Stimulated activated naive CD8-positive, alpha-beta T cell treated with anti-CD3 and anti-CD28 coated beads, Interleukin-15, amount 100 ng/mL, for 72 hours (primary cell): ENCODE measurements around the gene SH3PXD2A.
"Not testable (repeated sequence)": the region's sequence is repeated elsewhere in the genome, so short reads cannot be mapped to it uniquely, and the experiment has no call there.

Experiments
- ATAC-seq: fragments of 150-1000 bp; cut with Tn5 transposase; 2 replicates; pipeline ENCODE4 v1.10.0; 2021; ENCODE audit warnings: mild to moderate bottlenecking, moderate library complexity
- DNase-seq, 2 donors: peaks; one replicate each; pipeline ENCODE4 v3.0.0; 2021 to 2022
- H3K27ac Mint-ChIP-seq, 2 donors: one replicate each; pipeline ENCODE4 v1.8.0; 2022; ENCODE audit warnings: mild to moderate bottlenecking in 2 of 2, mixed read lengths in 2 of 2, moderate library complexity in 2 of 2
- H3K27me3 Mint-ChIP-seq: one replicate; pipeline ENCODE4 v1.8.0; 2022; ENCODE audit warnings: mixed read lengths
- H3K4me1 Mint-ChIP-seq: one replicate; pipeline ENCODE4 v1.8.0; 2022; ENCODE audit warnings: mild to moderate bottlenecking, mixed read lengths
- H3K4me3 Mint-ChIP-seq, 2 donors: one replicate each; pipeline ENCODE4 v1.8.0; 2022; ENCODE audit warnings: mild to moderate bottlenecking in 2 of 2, mixed read lengths in 2 of 2, moderate library complexity in 1 of 2
- H3K9me3 Mint-ChIP-seq, 2 donors: one replicate each; pipeline ENCODE4 v1.8.0; 2022; ENCODE audit warnings: mixed read lengths in 2 of 2

Gene SH3PXD2A

GRCh38 chr10:103772846-103773245, 82.5 kb downstream of the SH3PXD2A start:
- H3K27me3 Mint-ChIP-seq, H3K9me3 Mint-ChIP-seq, DNase-seq, ATAC-seq: not testable (repeated sequence)
- H3K4me1 Mint-ChIP-seq: peaks cover 33% of the 10 kb centered on the region
- H3K4me3 Mint-ChIP-seq: peak overlapping the region; percentile 18 to 90
- peak overlapping the region in 1 of 2 donors; percentile 94 for H3K27ac Mint-ChIP-seq

GRCh38 chr10:103772096-103772845, 83.1 kb downstream of the SH3PXD2A start:
- peaks cover 31% of the 10 kb centered on the region for H3K4me1 Mint-ChIP-seq
- H3K4me3 Mint-ChIP-seq: peak overlapping the region; percentile 90 to 94
- H3K27ac Mint-ChIP-seq: peak overlapping the region; percentile 94 to 99
- H3K9me3 Mint-ChIP-seq: peaks cover 0 to 5% of the 10 kb centered on the region in 2 donors
- no peaks in the 10 kb centered on the region for H3K27me3 Mint-ChIP-seq
- ATAC-seq: peak; percentile 84
- peak; percentile 45 to 67 for DNase-seq

GRCh38 chr10:103770139-103770538, 85.2 kb downstream of the SH3PXD2A start:
- Mint-ChIP-seq H3K27ac (no peak overlapping the region), H3K27me3 (no peaks in the 10 kb centered on the region), H3K9me3 (peaks cover 0 to 5% of the 10 kb centered on the region in 2 donors), H3K4me1 (peaks cover 39% of the 10 kb centered on the region), H3K4me3 (no peak overlapping the region)
- ATAC-seq: no peak
- no peak for DNase-seq

GRCh38 chr10:103769176-103769575, 86.2 kb downstream of the SH3PXD2A start:
- DNase-seq: no peak
- Mint-ChIP-seq H3K4me1 (peaks cover 49% of the 10 kb centered on the region), H3K27ac (no peak overlapping the region)

GRCh38 chr10:103768345-103768744, 87.0 kb downstream of the SH3PXD2A start:
- H3K27ac Mint-ChIP-seq: no peak overlapping the region
- no peak overlapping the region for H3K4me3 Mint-ChIP-seq
- H3K4me1 Mint-ChIP-seq: peaks cover 57% of the 10 kb centered on the region
- H3K9me3 Mint-ChIP-seq: peaks cover 0 to 5% of the 10 kb centered on the region in 2 donors
- DNase-seq (no peak), ATAC-seq (no peak)
- H3K27me3 Mint-ChIP-seq: no peaks in the 10 kb centered on the region

More at GRCh38 chr10:103769176-103769575, 86.2 kb downstream of the SH3PXD2A start:
- Mint-ChIP-seq H3K9me3 (peaks cover 0 to 1% of the 10 kb centered on the region in 2 donors), H3K4me3 (no peak overlapping the region), H3K27me3 (no peaks in the 10 kb centered on the region)
- ATAC-seq: no peak

GRCh38 chr10:103767756-103768155, 87.6 kb downstream of the SH3PXD2A start:
- no peak overlapping the region for H3K27ac Mint-ChIP-seq
- ATAC-seq: no peak
- peaks cover 0 to 5% of the 10 kb centered on the region in 2 donors for H3K9me3 Mint-ChIP-seq
- H3K27me3 Mint-ChIP-seq: no peaks in the 10 kb centered on the region
- H3K4me3 Mint-ChIP-seq: no peak overlapping the region
- H3K4me1 Mint-ChIP-seq: peaks cover 61% of the 10 kb centered on the region
- no peak for DNase-seq

GRCh38 chr10:103766751-103767505, 88.4 kb downstream of the SH3PXD2A start:
- Mint-ChIP-seq H3K4me3 (no peak overlapping the region), H3K9me3 (peaks cover 0 to 5% of the 10 kb centered on the region in 2 donors), H3K4me1 (peaks cover 55% of the 10 kb centered on the region), H3K27me3 (no peaks in the 10 kb centered on the region), H3K27ac (no peak overlapping the region)
- DNase-seq (no peak), ATAC-seq (no peak)

- ATAC-seq: peak; percentile 77
- H3K27me3 Mint-ChIP-seq: no peaks in the 10 kb centered on the region
Measured at GRCh38 chr10:103765981-103766380, 89.4 kb downstream of the SH3PXD2A start.

GRCh38 chr10:103765168-103765567, 90.2 kb downstream of the SH3PXD2A start:
- ATAC-seq (peak; percentile 67), DNase-seq (no peak)
- Mint-ChIP-seq H3K4me3 (peak overlapping the region in 1 of 2 donors; percentile 24), H3K4me1 (peaks cover 56% of the 10 kb centered on the region), H3K27ac (no peak overlapping the region), H3K9me3 (peaks cover 0 to 5% of the 10 kb centered on the region in 2 donors), H3K27me3 (no peaks in the 10 kb centered on the region)

More at GRCh38 chr10:103765981-103766380, 89.4 kb downstream of the SH3PXD2A start:
- no peak overlapping the region for H3K27ac Mint-ChIP-seq
- DNase-seq: peak; percentile 58 to 72
- peaks cover 0 to 5% of the 10 kb centered on the region in 2 donors for H3K9me3 Mint-ChIP-seq
- peaks cover 56% of the 10 kb centered on the region for H3K4me1 Mint-ChIP-seq
- no peak overlapping the region for H3K4me3 Mint-ChIP-seq

- Mint-ChIP-seq H3K9me3 (peaks cover 0 to 5% of the 10 kb centered on the region in 2 donors), H3K4me1 (peaks cover 59% of the 10 kb centered on the region), H3K4me3 (peak overlapping the region; percentile 41 to 56), H3K27me3 (no peaks in the 10 kb centered on the region), H3K27ac (peak overlapping the region; percentile 83 to 93)
- ATAC-seq (no peak), DNase-seq (no peak)
Measured at GRCh38 chr10:103764296-103765088, 90.9 kb downstream of the SH3PXD2A start.

GRCh38 chr10:103763374-103764202, 91.8 kb downstream of the SH3PXD2A start:
- no peaks in the 10 kb centered on the region for H3K27me3 Mint-ChIP-seq
- peak overlapping the region; percentile 41 to 56 for H3K4me3 Mint-ChIP-seq
- H3K27ac Mint-ChIP-seq: peak overlapping the region; percentile 83 to 93
- H3K4me1 Mint-ChIP-seq: peaks cover 68% of the 10 kb centered on the region
- peaks cover 0 to 5% of the 10 kb centered on the region in 2 donors for H3K9me3 Mint-ChIP-seq
- DNase-seq: no peak
- peak; percentile 31 for ATAC-seq

GRCh38 chr10:103762916-103763315, 92.5 kb downstream of the SH3PXD2A start:
- peaks cover 69% of the 10 kb centered on the region for H3K4me1 Mint-ChIP-seq

GRCh38 chr10:103762162-103762561, 93.2 kb downstream of the SH3PXD2A start:
- peaks cover 0 to 5% of the 10 kb centered on the region in 2 donors for H3K9me3 Mint-ChIP-seq
- no peaks in the 10 kb centered on the region for H3K27me3 Mint-ChIP-seq
- H3K27ac Mint-ChIP-seq: no peak overlapping the region
- ATAC-seq (no peak), DNase-seq (no peak)
- H3K4me1 Mint-ChIP-seq: peaks cover 74% of the 10 kb centered on the region
- no peak overlapping the region for H3K4me3 Mint-ChIP-seq

More at GRCh38 chr10:103762916-103763315, 92.5 kb downstream of the SH3PXD2A start:
- Mint-ChIP-seq H3K27ac (no peak overlapping the region), H3K27me3 (no peaks in the 10 kb centered on the region), H3K4me3 (no peak overlapping the region), H3K9me3 (peaks cover 0 to 5% of the 10 kb centered on the region in 2 donors)
- DNase-seq: no peak
- no peak for ATAC-seq

GRCh38 chr10:103761075-103761920, 94.1 kb downstream of the SH3PXD2A start:
- peaks cover 71% of the 10 kb centered on the region for H3K4me1 Mint-ChIP-seq
- no peak for ATAC-seq
- H3K4me3 Mint-ChIP-seq: no peak overlapping the region
- H3K9me3 Mint-ChIP-seq: peaks cover 0 to 5% of the 10 kb centered on the region in 2 donors
- no peak overlapping the region for H3K27ac Mint-ChIP-seq
- no peaks in the 10 kb centered on the region for H3K27me3 Mint-ChIP-seq
- no peak for DNase-seq
